Measurements from ENCODE around the gene FAM222A.

The FAM222A gene

DNA sequence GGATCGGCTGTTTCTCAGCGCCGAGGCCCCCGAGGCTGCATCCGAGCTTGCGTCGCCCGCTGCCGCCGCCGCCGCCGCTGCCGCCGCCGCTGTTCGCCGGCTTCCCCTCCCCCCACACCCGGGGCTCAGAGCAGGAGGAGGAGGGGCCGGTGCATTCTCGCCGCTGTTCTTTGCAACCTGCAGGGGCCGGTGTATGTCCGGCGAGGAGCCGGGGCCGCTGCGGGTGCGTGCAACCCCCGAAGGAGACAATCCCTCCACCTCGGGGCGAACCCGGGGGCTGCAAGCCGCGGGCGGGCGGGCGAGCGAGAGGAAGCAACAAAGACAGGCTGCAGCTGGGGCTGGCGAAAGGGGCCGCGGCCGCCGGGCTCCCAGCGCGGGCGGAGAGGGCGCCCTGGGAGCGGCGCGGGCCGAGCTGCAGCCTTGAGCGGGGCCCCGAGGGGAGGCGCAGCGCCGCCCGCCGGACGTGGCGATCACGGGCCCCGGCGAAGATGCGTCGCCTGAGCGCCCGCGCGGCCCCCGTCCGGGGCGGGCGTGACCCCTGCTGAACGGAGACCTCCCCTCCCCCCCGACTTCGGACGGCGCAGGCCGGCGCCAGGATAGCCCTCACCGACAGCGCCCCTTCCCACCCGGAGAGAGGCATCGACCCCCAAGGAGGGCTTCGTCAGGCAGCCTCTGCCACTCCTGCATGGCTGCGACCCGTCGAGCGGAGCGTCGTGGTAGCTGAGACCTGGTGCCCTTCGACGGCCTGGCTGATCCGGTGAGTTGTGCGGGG, 702 bp downstream of the FAM222A start:
- peak; percentile 18 for DNase-seq

DNA sequence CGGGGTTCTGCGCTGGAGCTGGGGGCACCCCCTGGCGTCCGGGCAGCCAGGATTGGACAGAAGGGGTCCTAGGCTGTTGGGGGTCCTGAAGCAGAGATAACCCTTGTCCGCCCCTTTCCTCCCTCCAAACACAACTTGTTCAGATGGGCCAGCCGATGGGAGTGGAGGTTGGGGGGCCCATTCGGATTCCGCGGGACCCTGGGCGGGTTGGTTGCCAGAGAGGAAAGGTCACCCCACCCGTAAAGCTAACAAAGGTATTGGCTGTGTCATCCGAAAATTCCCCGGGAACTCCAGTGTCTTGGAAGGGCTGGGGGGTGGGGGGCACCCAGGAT, 1.3 kb downstream of the FAM222A start:
- no peak for DNase-seq

DNA sequence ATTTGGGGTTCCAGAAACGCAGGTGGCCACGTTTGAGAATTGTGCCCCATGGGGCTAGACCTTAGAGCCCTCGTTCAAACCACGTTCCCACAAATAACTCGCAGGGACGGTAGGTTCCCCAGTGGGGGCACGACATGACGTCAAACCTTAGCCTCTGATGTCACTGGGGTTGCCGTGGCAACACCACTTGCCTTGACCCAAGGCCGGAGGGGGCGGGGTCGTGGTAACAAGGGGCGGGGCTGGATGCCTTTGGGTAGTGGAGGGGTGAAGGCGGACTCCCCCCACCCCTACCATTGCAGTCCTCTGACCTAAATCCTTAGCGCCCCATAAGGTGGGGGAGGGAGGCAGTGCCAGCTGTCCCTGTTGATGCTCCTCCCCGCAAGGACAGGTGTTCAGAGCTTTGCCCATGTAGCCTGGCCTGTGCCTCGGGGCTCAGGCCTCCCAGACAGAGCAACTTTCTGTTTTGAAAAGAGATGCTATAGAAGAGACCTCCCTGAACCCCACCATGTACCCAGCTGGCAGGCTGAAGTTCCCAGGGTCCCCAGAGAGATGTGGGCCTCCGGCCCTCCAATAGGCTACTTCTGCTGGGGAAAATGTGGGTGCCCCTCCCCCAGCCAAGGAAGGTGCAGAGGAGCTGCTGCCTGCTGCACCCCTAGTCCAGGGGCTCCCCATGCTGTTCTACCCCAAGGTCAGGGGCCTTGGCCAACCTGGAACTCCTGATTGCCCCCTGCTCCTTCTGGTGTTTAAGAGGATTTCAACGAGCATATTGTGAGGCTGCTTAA, 1.9 kb downstream of the FAM222A start:
- DNase-seq = no peak

GRCh38 chr12:109716092-109716479, 2.5 kb downstream of the FAM222A start:
- no peak for DNase-seq

- no peak for DNase-seq
Measured at GRCh38 chr12:109716512-109717389, 3.1 kb downstream of the FAM222A start.

DNA sequence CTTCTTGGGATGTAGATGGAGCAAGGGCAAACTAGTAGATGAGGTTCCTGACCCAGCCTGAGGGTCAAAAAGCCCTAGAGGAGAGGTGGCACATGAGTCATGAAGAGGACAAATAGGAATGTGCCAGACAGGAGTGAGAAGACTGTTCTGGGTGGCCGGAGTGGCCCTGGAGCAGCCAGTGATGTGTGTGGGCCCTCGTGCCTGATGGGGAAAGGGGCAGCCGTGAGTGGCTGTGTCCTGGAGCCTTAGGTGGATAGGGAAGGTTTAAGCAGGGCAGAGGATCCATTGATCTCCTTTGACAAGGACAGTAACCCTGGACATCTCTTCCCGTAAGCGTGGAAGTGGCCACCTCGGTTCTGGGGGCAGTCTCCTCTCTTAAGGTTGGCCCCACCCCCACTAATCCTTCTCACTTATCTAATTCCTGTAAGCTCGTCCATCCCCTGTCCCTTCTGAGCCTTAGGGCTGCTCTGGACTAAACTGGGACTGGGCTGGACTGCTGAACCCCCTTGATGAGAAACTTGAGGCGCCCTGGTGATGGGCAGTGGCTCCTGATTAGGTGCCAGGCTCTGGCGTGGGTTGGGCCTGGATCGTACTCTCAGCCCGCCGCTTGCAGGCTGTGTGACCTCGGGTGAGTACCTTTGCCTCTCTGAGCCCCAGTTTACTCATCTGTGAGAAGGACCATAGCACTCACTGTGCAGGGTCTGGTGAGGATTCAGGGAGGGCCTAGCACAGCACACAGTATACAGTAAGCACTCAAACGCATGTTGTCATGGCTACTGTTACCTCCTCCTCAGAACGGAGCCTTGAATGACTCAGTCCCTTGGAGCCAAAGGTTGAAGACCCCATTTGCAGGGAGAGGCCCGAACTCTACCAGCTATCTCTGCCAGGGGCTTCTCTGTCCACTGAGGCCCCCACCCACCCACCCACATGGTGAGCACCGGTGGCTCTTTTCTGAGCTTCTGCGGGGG, 4.0 kb downstream of the FAM222A start:
- DNase-seq = no peak

- peak; percentile 15 for DNase-seq
Measured at GRCh38 chr12:109718390-109718789, 4.8 kb downstream of the FAM222A start.

- DNase-seq = no peak
Measured at GRCh38 chr12:109719123-109720022, 5.7 kb downstream of the FAM222A start.

GRCh38 chr12:109720152-109720856, 6.7 kb downstream of the FAM222A start:
- DNase-seq = no peak

GRCh38 chr12:109720857-109721189, 7.2 kb downstream of the FAM222A start:
- no peak for DNase-seq

- DNase-seq = no peak
Measured at GRCh38 chr12:109721276-109721675, 7.7 kb downstream of the FAM222A start.

DNA sequence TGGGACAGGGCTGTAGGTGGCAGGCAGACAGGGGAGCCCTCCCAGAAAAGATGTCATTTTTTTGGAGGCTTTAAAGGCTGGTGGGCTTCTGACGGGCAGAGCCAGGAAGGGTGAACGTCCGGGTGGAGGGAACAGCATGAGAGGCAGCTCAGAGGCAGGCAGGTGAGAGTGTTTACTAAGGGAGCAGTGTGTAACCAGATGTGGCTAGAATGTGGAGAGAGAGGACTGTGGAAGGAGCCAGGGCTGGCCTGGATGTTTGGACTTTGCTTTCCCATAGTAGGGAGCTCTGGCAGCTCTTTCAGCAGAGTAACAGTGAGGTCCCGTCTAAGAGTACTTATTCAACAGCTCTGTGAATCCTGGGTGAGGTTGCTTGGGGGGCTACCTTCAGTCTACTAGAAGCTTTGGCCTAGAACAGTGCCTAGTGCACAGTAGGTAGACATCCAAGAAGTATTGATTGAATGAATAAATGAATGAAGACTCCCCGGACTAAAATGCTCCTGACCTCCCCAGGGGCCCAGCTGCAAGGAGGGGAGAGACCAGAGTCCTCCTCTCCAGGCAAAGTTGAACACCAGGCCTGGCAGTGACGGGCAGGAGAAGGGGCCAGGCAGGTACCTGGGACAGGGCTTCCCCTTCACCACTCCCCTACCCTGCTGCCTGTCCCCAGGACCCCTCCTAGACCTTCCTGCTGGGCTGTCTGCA, 8.5 kb downstream of the FAM222A start:
- no peak for DNase-seq

GRCh38 chr12:109722721-109723094, 9.1 kb downstream of the FAM222A start:
- DNase-seq = no peak

DNA sequence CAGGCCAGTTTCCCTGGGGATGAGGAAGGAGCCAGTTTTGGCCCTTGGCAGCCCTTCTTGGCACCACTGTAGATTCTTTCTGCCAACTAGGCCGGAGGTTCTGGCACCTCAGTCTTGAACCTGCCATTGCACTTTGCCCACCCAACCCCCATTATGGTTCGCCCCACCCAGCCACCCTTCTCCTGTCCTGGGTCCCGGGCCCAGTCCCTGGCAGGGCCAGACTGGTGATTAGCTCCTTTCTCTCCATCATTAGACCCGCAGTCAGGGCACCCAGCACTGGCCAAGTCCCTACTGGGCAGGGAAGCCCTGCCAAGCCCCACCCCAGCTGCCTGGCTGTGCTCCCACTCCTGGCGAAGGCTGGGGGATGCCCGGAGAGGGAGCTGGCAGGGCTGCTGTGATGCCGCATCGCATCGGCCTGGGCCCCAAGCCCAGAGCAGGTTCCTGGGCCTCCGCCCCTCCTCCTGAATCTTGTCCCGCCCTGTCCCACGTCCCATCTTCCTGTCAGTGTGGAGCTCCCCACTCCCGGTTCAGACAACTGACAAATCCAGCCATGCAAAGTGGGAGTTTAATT, 9.8 kb downstream of the FAM222A start:
- DNase-seq = no peak

DNA sequence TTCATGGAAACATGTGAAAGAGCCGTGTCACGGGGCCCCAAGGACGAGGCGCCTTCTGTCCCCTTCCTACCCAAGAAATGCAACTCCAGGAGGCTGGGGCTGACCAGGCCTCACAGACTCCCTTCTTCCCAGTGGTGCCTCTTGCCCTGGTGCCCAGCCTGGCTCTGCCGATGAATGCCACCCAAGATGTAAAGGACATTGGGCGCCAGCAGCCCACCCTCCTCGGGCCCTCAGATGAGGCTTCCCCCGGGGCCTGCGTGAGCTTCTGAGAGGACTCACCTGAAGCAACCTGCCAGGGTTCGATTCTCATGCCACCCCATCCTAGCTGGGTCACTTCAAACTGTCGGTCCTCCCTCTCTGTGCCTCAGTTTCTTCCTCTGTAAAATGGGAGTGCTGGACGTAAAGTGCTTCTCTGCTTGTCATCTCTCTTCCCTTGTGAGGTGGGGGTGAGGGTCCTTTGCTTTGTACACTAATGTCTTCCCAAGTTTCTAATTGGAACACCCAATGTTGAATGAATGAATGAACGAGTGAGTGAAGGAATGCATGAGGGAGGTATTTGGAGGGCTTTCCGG, 10.8 kb downstream of the FAM222A start:
- no peak for DNase-seq

GRCh38 chr12:109725321-109726105, 11.9 kb downstream of the FAM222A start:
- no peak for DNase-seq

DNA sequence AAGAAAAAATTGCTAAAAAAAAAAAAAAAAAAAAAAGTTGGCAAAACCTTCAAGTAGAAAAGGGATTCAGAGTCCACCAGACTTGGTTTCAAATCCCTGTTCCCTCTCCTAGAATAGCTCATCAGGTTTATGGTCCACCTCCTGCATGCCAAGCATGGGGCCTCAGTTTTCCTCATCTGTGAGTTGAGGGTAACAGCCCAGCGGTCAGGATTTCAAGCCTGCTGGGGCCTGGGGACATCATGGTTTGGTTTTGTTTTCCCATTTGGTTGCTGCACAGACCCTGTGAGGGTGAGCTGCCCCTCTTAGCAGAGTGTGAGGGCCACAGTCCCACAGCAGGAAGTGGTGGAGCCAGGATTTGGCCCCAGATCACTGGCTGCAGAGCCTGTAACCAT, 12.5 kb downstream of the FAM222A start:
- DNase-seq = no peak

DNA sequence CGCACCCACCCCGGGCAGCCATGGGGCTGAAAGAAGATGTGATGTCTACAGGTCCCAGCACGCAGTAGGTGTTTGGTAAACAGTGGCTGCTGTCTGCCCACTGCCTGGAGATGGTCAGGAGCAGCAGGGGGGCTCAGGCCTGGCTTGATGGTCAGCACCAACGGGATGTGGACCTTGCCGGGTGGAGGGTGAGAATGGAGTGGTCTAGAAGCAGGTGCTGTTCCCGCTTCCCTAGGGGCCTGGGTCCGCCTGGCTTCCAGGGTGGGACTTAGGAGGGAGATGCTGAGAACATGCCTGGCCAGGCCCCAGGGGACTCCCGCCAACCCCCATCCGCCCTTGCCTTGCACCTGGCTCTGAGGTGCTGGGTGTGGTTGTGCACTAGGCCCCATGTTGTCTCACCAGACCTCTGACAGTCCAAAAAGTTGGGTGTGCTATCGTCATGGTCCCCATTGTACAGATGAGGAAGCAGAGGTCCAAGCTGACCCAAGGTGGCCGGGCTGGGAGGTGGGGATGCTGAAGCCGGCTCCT, 12.9 kb downstream of the FAM222A start:
- no peak for DNase-seq
